Neural cell (in vitro differentiated cells): Measurements from ENCODE around the gene ISG20. TPM values are rescaled to one million over a fixed set of nuclear protein-coding genes. Genes with fewer than 3 reads are reported as not detected.

ENCODE experiments used
- H2AFZ ChIP-seq: fragments of 200-600, 300-800 bp; sonication (generic), shearing (Covaris generic); 2 replicates; pipeline ENCODE4 v1.6.0; 2014; ENCODE audit warnings: low read depth, mild to moderate bottlenecking, antibody characterized with exemption, low read length, moderate library complexity
- H3F3A ChIP-seq: fragments of 200-600 bp; shearing (Covaris generic); 2 replicates; pipeline ENCODE4 v1.6.1; 2016; ENCODE audit warnings: mild to moderate bottlenecking, moderate library complexity, mixed read lengths, antibody characterized with exemption, low read length; ENCODE audit not compliant: insufficient read depth, poor library complexity, severe bottlenecking
- H3K27ac ChIP-seq: fragments of 200-600, 300-800 bp; sonication (generic), shearing (Covaris generic); 2 replicates; pipeline ENCODE4 v1.5.1; 2014; ENCODE audit warnings: mild to moderate bottlenecking, low read length, moderate library complexity
- H3K27me3 ChIP-seq: fragments of 300-800, 200-600 bp; sonication (generic), shearing (Covaris generic); 2 replicates; pipeline ENCODE4 v1.6.0; 2014; ENCODE audit warnings: mild to moderate bottlenecking, low read depth, low read length, moderate library complexity; ENCODE audit not compliant: insufficient read depth
- H3K36me3 ChIP-seq: fragments of 300-800, 200-600 bp; sonication (generic), shearing (Covaris generic); 2 replicates; pipeline ENCODE4 v1.5.1; 2014; ENCODE audit warnings: mild to moderate bottlenecking, antibody characterized with exemption, low read length, moderate library complexity; ENCODE audit not compliant: insufficient read depth
- H3K4me2 ChIP-seq: fragments of 300-800, 200-600 bp; sonication (generic), shearing (Covaris generic); 2 replicates; pipeline ENCODE4 v1.6.0; 2014; ENCODE audit warnings: mild to moderate bottlenecking, low read length
- H3K4me3 ChIP-seq: fragments of 300-800, 200-600 bp; sonication (generic), shearing (Covaris generic); 2 replicates; pipeline ENCODE4 v1.5.1; 2014; ENCODE audit warnings: mild to moderate bottlenecking, low read length, moderate library complexity
- H3K79me2 ChIP-seq: fragments of 200-600 bp; shearing (Covaris generic); replicated peaks from 2 replicates; pipeline ENCODE4 v1.6.0; 2014; ENCODE audit warnings: mild to moderate bottlenecking, low read length, moderate library complexity; ENCODE audit not compliant: insufficient read depth
- H3K9ac ChIP-seq: fragments of 300-800, 200-600 bp; sonication (generic), shearing (Covaris generic); 2 replicates; pipeline ENCODE4 v1.6.1; 2016; ENCODE audit warnings: mild to moderate bottlenecking, low read length, mixed read lengths
- H3K9me2 ChIP-seq: fragments of 200-600 bp; shearing (Covaris generic); 2 replicates; pipeline ENCODE4 v1.6.1; 2016; ENCODE audit warnings: mild to moderate bottlenecking, low read length, mixed read lengths; ENCODE audit not compliant: insufficient read depth
- H3K9me3 ChIP-seq: fragments of 200-600, 300-800 bp; sonication (generic), shearing (Covaris generic); 2 replicates; pipeline ENCODE4 v1.6.1; 2016; ENCODE audit warnings: mild to moderate bottlenecking, mixed run types, low read length, moderate library complexity, mixed read lengths
- H4K20me1 ChIP-seq: fragments of 200-600 bp; shearing (Covaris generic); 2 replicates; pipeline ENCODE4 v1.6.1; 2016; ENCODE audit warnings: mild to moderate bottlenecking, mixed run types; ENCODE audit not compliant: insufficient read depth
- EP300 ChIP-seq: fragments of 450-650 bp; conservative IDR thresholded peaks from 2 replicates; pipeline ENCODE4 v1.6.1; 2014; ENCODE audit warnings: antibody characterized with exemption, mild to moderate bottlenecking, moderate library complexity; ENCODE audit not compliant: poor library complexity, severe bottlenecking
- EZH2 ChIP-seq: fragments of 200-600, 300-800 bp; shearing (Covaris generic), sonication (generic); IDR thresholded peaks from 2 replicates; pipeline ENCODE4 v1.6.1; 2014; ENCODE audit warnings: antibody characterized with exemption, low read length, borderline replicate concordance, mild to moderate bottlenecking; ENCODE audit not compliant: insufficient read depth, poor library complexity, severe bottlenecking
- MXI1 ChIP-seq: fragments of 450-650 bp; conservative IDR thresholded peaks from 2 replicates; pipeline ENCODE4 v1.6.1; 2014; ENCODE audit warnings: antibody characterized with exemption, mild to moderate bottlenecking; ENCODE audit not compliant: poor library complexity, severe bottlenecking
- POLR2AphosphoS5 ChIP-seq: IDR thresholded peaks from 2 replicates; pipeline ENCODE4 v1.6.1; 2012
- RAD21 ChIP-seq: fragments of 450-650 bp; conservative IDR thresholded peaks from 2 replicates; pipeline ENCODE4 v1.6.1; 2014; ENCODE audit warnings: antibody characterized with exemption, mild to moderate bottlenecking, moderate library complexity
- REST ChIP-seq: IDR thresholded peaks from 2 replicates; pipeline ENCODE4 v1.6.1; 2012; ENCODE audit warnings: borderline replicate concordance
- SMC3 ChIP-seq: fragments of 450-650 bp; conservative IDR thresholded peaks from 2 replicates; pipeline ENCODE4 v1.6.1; 2014; ENCODE audit warnings: antibody characterized with exemption, mild to moderate bottlenecking, moderate library complexity; ENCODE audit not compliant: poor library complexity
- TAF1 ChIP-seq: IDR thresholded peaks from 2 replicates; pipeline ENCODE4 v1.6.1; 2012; ENCODE audit warnings: low read depth
- polyA plus RNA-seq: library from polyadenylated mRNA; depleted of rRNA; stranded (reverse); fragments of >200 nt; gene quantifications from 2 replicates; pipeline ENCODE4 v1.2.3, GENCODE V29; 2014
- TF ChIP-seq, protein P1 (sequence below): fragments of 450-650 bp; IDR thresholded peaks from 2 replicates; pipeline ENCODE4 v1.5.1; 2014; ENCODE audit warnings: antibody characterized with exemption, mild to moderate bottlenecking, moderate library complexity; ENCODE audit not compliant: poor library complexity, severe bottlenecking

Gene ISG20
- polyA plus RNA-seq, 1 donor from 2014 or later = 0.88 TPM

DNA sequence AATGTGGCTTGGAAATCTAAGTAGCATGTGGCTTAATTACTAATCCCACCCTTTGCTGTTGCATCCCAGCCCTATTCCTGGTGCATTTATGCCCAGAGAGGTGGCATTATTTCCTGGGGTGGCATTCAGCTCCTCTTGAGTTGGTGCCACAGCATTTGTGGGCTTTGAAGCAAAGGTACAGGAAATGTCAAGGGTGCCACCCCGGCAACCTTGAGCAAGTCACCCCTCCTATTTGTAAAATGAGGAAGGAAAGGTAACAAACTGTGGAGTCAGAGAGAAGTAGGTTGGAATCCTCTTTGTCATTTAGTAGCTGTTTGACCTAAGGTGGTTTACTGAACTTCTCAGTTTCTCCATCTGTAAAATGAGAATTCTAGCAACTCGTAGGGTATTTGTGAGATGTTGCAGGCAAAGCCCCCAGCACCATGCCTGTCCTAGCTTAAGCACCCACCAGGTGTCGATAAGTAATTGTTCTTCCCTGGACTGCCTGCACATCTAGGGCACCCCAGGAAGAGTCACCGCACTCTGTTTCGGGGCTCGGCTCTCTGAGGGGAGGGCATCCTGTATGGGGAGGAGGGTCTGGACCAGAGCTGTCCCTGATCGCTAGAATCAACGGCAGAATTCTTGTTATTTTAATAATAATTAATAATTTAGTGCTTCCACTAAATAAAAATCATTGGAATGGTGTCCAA, 17.1 kb downstream of the ISG20 start:
- Histone ChIP-seq H3K9me3 (no peaks in the 10 kb centered on the region), H3K27ac (no peak overlapping the region), H3F3A (no peaks in the 10 kb centered on the region), H3K9ac (no peak overlapping the region), H3K36me3 (no peaks in the 10 kb centered on the region), H2AFZ (no peak overlapping the region), H3K9me2 (no peaks in the 10 kb centered on the region), H3K4me2 (no peak overlapping the region), H4K20me1 (no peaks in the 10 kb centered on the region), H3K4me3 (no peak overlapping the region), H3K27me3 (no peaks in the 10 kb centered on the region), H3K79me2 (no peaks in the 10 kb centered on the region)
- TF ChIP-seq POLR2AphosphoS5 (no peak), MXI1 (no peak), REST (no peak), SMC3 (no peak), RAD21 (no peak), EZH2 (no peak), TAF1 (no peak), EP300 (no peak)
- TF ChIP-seq, protein P1, sequence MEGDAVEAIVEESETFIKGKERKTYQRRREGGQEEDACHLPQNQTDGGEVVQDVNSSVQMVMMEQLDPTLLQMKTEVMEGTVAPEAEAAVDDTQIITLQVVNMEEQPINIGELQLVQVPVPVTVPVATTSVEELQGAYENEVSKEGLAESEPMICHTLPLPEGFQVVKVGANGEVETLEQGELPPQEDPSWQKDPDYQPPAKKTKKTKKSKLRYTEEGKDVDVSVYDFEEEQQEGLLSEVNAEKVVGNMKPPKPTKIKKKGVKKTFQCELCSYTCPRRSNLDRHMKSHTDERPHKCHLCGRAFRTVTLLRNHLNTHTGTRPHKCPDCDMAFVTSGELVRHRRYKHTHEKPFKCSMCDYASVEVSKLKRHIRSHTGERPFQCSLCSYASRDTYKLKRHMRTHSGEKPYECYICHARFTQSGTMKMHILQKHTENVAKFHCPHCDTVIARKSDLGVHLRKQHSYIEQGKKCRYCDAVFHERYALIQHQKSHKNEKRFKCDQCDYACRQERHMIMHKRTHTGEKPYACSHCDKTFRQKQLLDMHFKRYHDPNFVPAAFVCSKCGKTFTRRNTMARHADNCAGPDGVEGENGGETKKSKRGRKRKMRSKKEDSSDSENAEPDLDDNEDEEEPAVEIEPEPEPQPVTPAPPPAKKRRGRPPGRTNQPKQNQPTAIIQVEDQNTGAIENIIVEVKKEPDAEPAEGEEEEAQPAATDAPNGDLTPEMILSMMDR = no peak

GRCh38 chr15:88656760-88657221, 18.0 kb downstream of the ISG20 start:
- no peak overlapping the region for H3K27ac ChIP-seq
- H2AFZ ChIP-seq = no peak overlapping the region
- H3K79me2 ChIP-seq = no peaks in the 10 kb centered on the region
- no peak overlapping the region for H3K9ac ChIP-seq
- no peak overlapping the region for H3K4me3 ChIP-seq
- no peaks in the 10 kb centered on the region for H3K27me3 ChIP-seq
- no peak for TF ChIP-seq REST
- TF ChIP-seq MXI1 = no peak
- no peak for TF ChIP-seq POLR2AphosphoS5
- TF ChIP-seq TAF1 = no peak
- TF ChIP-seq EZH2 = no peak
- TF ChIP-seq RAD21 = no peak
- no peaks in the 10 kb centered on the region for H3F3A ChIP-seq
- H3K9me3 ChIP-seq = no peaks in the 10 kb centered on the region
- no peaks in the 10 kb centered on the region for H4K20me1 ChIP-seq
- H3K4me2 ChIP-seq = no peak overlapping the region
- no peaks in the 10 kb centered on the region for H3K36me3 ChIP-seq
- no peaks in the 10 kb centered on the region for H3K9me2 ChIP-seq
